Esophagus (tissue), 2 donors: ENCODE measurements around the gene SASH1. TPM values are rescaled to one million over a fixed set of nuclear protein-coding genes. Genes with fewer than 3 reads are reported as not detected.
A peak's percentile ranks its signal among the peaks of the same experiment; 100 is the strongest.
"Not testable (repeated sequence)": the region's sequence is repeated elsewhere in the genome, so short reads cannot be mapped to it uniquely, and the experiment has no call there.

Experiments used
- H3K27ac ChIP-seq, 2 donors: one replicate each; pipeline ENCODE4 v1.5.1; 2013; ENCODE audit warnings: low read depth in 2 of 2, mild to moderate bottlenecking in 2 of 2, inconsistent platforms in 1 of 2, low read length in 1 of 2, moderate library complexity in 1 of 2
- H3K27me3 ChIP-seq, 2 donors: one replicate each; pipeline ENCODE4 v1.6.1; 2013; ENCODE audit warnings: low read length in 2 of 2, control low read depth in 1 of 2, mild to moderate bottlenecking in 1 of 2; ENCODE audit not compliant: insufficient read depth in 2 of 2, control insufficient read depth in 1 of 2
- H3K36me3 ChIP-seq, 2 donors: one replicate each; pipeline ENCODE4 v1.6.1; 2013; ENCODE audit warnings: low read length in 1 of 2; ENCODE audit not compliant: control insufficient read depth in 2 of 2, insufficient read depth in 2 of 2
- H3K4me1 ChIP-seq, 2 donors: one replicate each; pipeline ENCODE4 v1.6.1; 2013; ENCODE audit warnings: low read length in 1 of 2; ENCODE audit not compliant: control insufficient read depth in 2 of 2, insufficient read depth in 2 of 2
- H3K4me3 ChIP-seq, 2 donors: one replicate each; pipeline ENCODE4 v1.5.1; 2013; ENCODE audit warnings: low read length in 2 of 2, mild to moderate bottlenecking in 2 of 2, low read depth in 1 of 2, moderate library complexity in 1 of 2
- H3K9me3 ChIP-seq, 2 donors: one replicate each; pipeline ENCODE4 v1.6.1; 2013; ENCODE audit warnings: mild to moderate bottlenecking in 2 of 2, low read depth in 1 of 2, low read length in 1 of 2, moderate library complexity in 1 of 2; ENCODE audit not compliant: control insufficient read depth in 2 of 2, insufficient read depth in 1 of 2
- WGBS, 2 donors: extraction: QIAGEN DNeasy Blood & Tissue Kit; methylation state at CpG; one replicate each; pipeline ENCODE4 v1.1.7; 2013; 5-methylcytosine and 5-hydroxymethylcytosine counted together
- polyA plus RNA-seq, 2 donors: library from polyadenylated mRNA; stranded (reverse); fragments of 200-250 nt; gene quantifications; one replicate each; pipeline ENCODE4 v1.2.3, GENCODE V29; 2013
- donor health status: healthy with polysubstance abuse.
- donor health status: Bipolar disorder and iron deficiency.

SASH1 gene
- polyA plus RNA-seq, 2 donors, result 29.6 to 59.0 TPM

DNA sequence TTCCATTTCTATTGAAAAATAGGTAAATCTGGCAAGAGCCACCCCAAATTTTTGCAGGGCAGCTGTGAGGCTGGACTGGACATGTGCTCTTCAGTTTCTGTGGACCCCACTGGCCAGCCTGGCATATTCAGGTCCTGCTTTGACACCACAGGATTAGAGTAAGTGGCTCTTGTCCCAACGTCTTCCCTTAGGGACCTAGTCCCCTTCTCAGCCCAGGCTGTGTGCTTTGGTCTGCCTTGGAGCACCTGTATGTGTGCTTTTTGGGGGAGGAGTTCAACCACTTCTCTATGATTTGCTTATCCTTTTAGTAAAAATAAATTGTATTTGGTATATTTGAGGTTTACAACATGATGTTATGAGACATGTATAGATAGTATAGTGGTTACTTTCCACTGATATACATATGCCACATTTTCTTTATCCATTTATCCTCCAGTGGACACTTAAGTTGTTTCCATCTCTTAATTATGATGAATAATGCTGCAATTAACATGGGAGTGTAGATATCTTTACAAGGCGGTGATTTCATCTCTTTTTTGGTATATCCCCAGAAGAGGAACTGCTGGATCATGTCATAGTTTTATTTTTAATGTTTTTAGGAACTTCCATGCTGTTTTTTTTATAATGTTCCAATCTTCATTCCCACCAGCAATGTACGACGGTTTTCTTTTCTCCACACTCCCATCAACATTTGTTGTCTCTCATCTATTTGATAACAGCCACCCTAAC is 236.4 kb downstream of the SASH1 start:
- H3K27me3 ChIP-seq, result no peaks in the 10 kb centered on the region
- H3K4me1 ChIP-seq, result no peaks in the 10 kb centered on the region
- H3K9me3 ChIP-seq, result peaks cover 0 to 2% of the 10 kb centered on the region in 2 donors
- H3K36me3 ChIP-seq, result no peaks in the 10 kb centered on the region
- H3K27ac ChIP-seq, result no peak overlapping the region
- no peak overlapping the region for H3K4me3 ChIP-seq
- 70 to 74% methylated on average over 4 of the region's 4 CpGs for WGBS, 2 donors

DNA sequence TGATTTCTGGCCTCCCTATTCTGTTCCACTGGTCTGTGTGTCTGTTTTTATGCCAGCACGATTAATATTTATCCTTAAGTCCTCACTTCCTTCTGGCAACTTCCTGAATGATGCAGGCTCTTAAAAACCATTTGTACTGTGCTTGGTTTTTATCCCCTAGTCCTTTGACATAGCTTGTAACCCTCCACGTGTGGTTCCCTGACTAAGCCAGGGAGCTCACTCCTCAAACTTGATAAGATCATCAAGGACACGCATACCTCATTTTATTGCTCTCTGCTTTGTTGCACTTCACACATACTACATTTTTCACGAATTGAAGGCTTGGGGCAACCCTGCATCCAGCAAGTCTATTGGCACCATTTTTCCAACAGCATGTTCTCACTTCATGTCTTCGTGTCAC is 237.8 kb downstream of the SASH1 start:
- WGBS, 2 donors, result 69 to 76% methylated on average over 5 of the region's 5 CpGs
- no peak overlapping the region for H3K4me3 ChIP-seq
- peaks cover 0 to 2% of the 10 kb centered on the region in 2 donors for H3K9me3 ChIP-seq
- H3K4me1 ChIP-seq, result no peaks in the 10 kb centered on the region
- H3K27me3 ChIP-seq, result no peaks in the 10 kb centered on the region
- no peak overlapping the region for H3K27ac ChIP-seq
- no peaks in the 10 kb centered on the region for H3K36me3 ChIP-seq

DNA sequence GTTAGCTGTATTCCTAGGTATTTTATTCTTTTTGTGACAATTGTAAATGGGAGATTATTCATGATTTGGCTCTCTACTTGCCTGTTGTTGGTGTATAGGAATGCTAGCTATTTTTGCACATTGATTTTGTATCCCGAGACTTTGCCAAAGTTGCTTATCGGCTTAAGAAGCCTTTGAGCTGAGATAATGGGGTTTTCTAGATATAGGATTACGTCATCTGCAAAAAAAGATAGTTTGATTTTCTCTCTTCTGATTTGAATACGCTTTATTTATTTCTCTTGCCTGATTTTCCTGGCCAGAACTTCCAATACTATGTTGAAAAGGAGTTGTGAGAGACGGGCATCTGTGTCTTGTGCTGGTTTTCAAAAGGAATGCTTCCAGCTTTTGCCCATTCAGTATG is 241.0 kb downstream of the SASH1 start:
- H3K27me3 ChIP-seq, result no peaks in the 10 kb centered on the region
- H3K9me3 ChIP-seq, result peaks cover 0 to 2% of the 10 kb centered on the region in 2 donors
- H3K4me1 ChIP-seq, result no peaks in the 10 kb centered on the region
- H3K27ac ChIP-seq, result no peak overlapping the region
- no peaks in the 10 kb centered on the region for H3K36me3 ChIP-seq
- WGBS, 2 donors, result 77 to 78% methylated on average over 5 of the region's 5 CpGs
- H3K4me3 ChIP-seq, result no peak overlapping the region

DNA sequence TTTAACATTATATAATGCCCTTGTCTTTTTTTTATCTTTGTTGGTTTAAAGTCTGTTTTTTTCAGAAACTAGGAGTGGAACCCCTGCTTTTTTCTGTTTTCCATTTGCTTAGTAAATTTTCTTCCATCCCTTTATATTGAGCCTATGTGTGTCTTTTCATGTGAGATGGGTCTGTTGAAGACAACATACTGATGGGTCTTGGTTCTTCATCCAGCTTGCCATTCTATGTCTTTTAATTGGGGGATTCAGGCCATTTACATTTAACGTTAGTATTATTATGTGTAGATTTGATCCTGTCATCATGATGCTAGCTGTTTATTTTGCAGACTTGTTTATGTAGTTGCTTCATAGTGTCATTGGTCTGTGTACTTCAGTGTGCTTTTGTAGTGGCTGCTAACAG is 243.0 kb downstream of the SASH1 start:
- H3K4me1 ChIP-seq, H3K27me3 ChIP-seq, H3K27ac ChIP-seq, H3K36me3 ChIP-seq, H3K4me3 ChIP-seq, H3K9me3 ChIP-seq: not testable (repeated sequence)
- WGBS, 2 donors, result 97% methylated on average over 1 of the region's 1 CpG

GRCh38 chr6:148590883-148591282 is 248.2 kb downstream of the SASH1 start:
- WGBS, 2 donors, result 82 to 85% methylated on average over 6 of the region's 6 CpGs
- no peak overlapping the region for H3K4me3 ChIP-seq
- no peaks in the 10 kb centered on the region for H3K36me3 ChIP-seq
- peaks cover 0 to 2% of the 10 kb centered on the region in 2 donors for H3K9me3 ChIP-seq
- H3K27me3 ChIP-seq, result no peaks in the 10 kb centered on the region
- H3K27ac ChIP-seq, result no peak overlapping the region
- peaks cover 0 to 2% of the 10 kb centered on the region in 2 donors for H3K4me1 ChIP-seq

GRCh38 chr6:148591656-148592055 is 249.0 kb downstream of the SASH1 start:
- H3K27me3 ChIP-seq, result no peaks in the 10 kb centered on the region
- H3K9me3 ChIP-seq, result peaks cover 0 to 2% of the 10 kb centered on the region in 2 donors
- H3K4me1 ChIP-seq, result peaks cover 0 to 2% of the 10 kb centered on the region in 2 donors
- H3K36me3 ChIP-seq, result no peaks in the 10 kb centered on the region
- H3K27ac ChIP-seq, result no peak overlapping the region
- H3K4me3 ChIP-seq, result no peak overlapping the region

GRCh38 chr6:148593130-148593812 is 250.6 kb downstream of the SASH1 start:
- peaks cover 0 to 2% of the 10 kb centered on the region in 2 donors for H3K9me3 ChIP-seq
- whole genome bisulfite sequencing, 2 donors, result 74 to 78% methylated on average over 16 of the region's 16 CpGs
- H3K27me3 ChIP-seq, result no peaks in the 10 kb centered on the region
- peak overlapping the region; percentile 17 to 29 for H3K27ac ChIP-seq
- H3K4me3 ChIP-seq, result no peak overlapping the region
- peaks cover 0 to 2% of the 10 kb centered on the region in 2 donors for H3K4me1 ChIP-seq
- H3K36me3 ChIP-seq, result no peaks in the 10 kb centered on the region

GRCh38 chr6:148593813-148594170 is 251.2 kb downstream of the SASH1 start:
- WGBS, 2 donors, result 71 to 80% methylated on average over 6 of the region's 6 CpGs
- H3K36me3 ChIP-seq, result no peaks in the 10 kb centered on the region
- H3K27me3 ChIP-seq, result no peaks in the 10 kb centered on the region
- H3K4me1 ChIP-seq, result peaks cover 0 to 2% of the 10 kb centered on the region in 2 donors
- no peak overlapping the region for H3K4me3 ChIP-seq
- peaks cover 0 to 2% of the 10 kb centered on the region in 2 donors for H3K9me3 ChIP-seq
- peak overlapping the region in 1 of 2 donors; percentile 42 for H3K27ac ChIP-seq

DNA sequence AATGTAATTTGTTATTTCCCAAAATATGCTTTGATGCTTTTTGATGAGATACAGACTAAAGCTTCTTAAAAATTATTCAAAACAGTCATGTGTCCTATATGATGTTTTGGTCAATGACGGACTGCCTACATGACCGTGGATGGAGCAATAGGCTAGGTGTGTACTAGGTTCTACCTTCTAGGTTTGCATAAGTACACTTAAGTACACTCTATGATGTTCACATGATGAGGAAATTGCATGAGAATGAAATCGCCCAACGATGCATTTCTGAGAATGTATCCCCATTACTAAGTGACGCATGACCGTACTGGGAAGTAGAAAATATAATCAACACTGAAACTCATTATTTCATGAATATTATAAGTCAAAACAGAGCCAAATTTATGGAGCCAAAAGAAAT is 252.9 kb downstream of the SASH1 start:
- no peaks in the 10 kb centered on the region for H3K27me3 ChIP-seq
- 93 to 95% methylated on average over 6 of the region's 6 CpGs for WGBS, 2 donors
- no peaks in the 10 kb centered on the region for H3K4me1 ChIP-seq
- H3K4me3 ChIP-seq, result no peak overlapping the region
- H3K36me3 ChIP-seq, result no peaks in the 10 kb centered on the region
- H3K27ac ChIP-seq, result no peak overlapping the region
- H3K9me3 ChIP-seq, result peaks cover 0 to 2% of the 10 kb centered on the region in 2 donors
